H9 (cell line): ENCODE results near the gene ZNF213. TPM values are rescaled to one million over a fixed set of nuclear protein-coding genes. Genes with fewer than 3 reads are reported as not detected.

Experiments used
- DNase-seq: peaks from one replicate; pipeline ENCODE4 v3.0.0-alpha.2; 2017
- H2AFZ ChIP-seq: one replicate; pipeline ENCODE4 v1.6.1; 2013; ENCODE audit warnings: mild to moderate bottlenecking, low read length, control low read depth, moderate library complexity
- H2AK5ac ChIP-seq: 2 replicates; pipeline ENCODE4 v1.6.1; 2013; ENCODE audit warnings: low read length, control low read depth, mixed read lengths; ENCODE audit not compliant: insufficient read length
- H2BK120ac ChIP-seq: one replicate; pipeline ENCODE4 v1.6.1; 2013; ENCODE audit warnings: low read depth, mild to moderate bottlenecking, low read length, control low read depth, inconsistent platforms; ENCODE audit not compliant: poor library complexity, severe bottlenecking
- H2BK12ac ChIP-seq: 2 replicates; pipeline ENCODE4 v1.6.1; 2013; ENCODE audit warnings: low read length, control low read depth, mixed read lengths, low read depth; ENCODE audit not compliant: insufficient read length
- H2BK15ac ChIP-seq: 2 replicates; pipeline ENCODE4 v1.6.1; 2013; ENCODE audit warnings: low read depth, low read length, control low read depth
- H2BK20ac ChIP-seq: one replicate; pipeline ENCODE4 v1.6.1; 2013; ENCODE audit warnings: low read depth, mild to moderate bottlenecking, low read length, control low read depth, inconsistent platforms; ENCODE audit not compliant: poor library complexity, severe bottlenecking
- H2BK5ac ChIP-seq: 2 replicates; pipeline ENCODE4 v1.6.1; 2013; ENCODE audit warnings: low read length, control low read depth, mixed read lengths; ENCODE audit not compliant: insufficient read length
- H3K14ac ChIP-seq: 2 replicates; pipeline ENCODE4 v1.6.1; 2013; ENCODE audit warnings: low read length, control low read depth; ENCODE audit not compliant: insufficient read depth
- H3K18ac ChIP-seq: 2 replicates; pipeline ENCODE4 v1.6.1; 2013; ENCODE audit warnings: low read depth, mild to moderate bottlenecking, mixed read lengths, low read length, control low read depth; ENCODE audit not compliant: insufficient read length
- H3K23ac ChIP-seq: 2 replicates; pipeline ENCODE4 v1.6.1; 2013; ENCODE audit warnings: low read length, control low read depth, mixed read lengths, low read depth; ENCODE audit not compliant: insufficient read length
- H3K23me2 ChIP-seq: 2 replicates; pipeline ENCODE4 v1.6.1; 2013; ENCODE audit warnings: low read depth, mild to moderate bottlenecking, mixed read lengths, low read length, control low read depth; ENCODE audit not compliant: insufficient read length, poor library complexity, severe bottlenecking
- H3K27ac ChIP-seq: 2 replicates; pipeline ENCODE4 v1.5.1; 2013; ENCODE audit warnings: low read length, control low read depth, mixed read lengths, low read depth; ENCODE audit not compliant: insufficient read length
- H3K27me3 ChIP-seq: 2 replicates; pipeline ENCODE4 v1.6.1; 2013; ENCODE audit warnings: low read length, control low read depth, inconsistent platforms; ENCODE audit not compliant: insufficient read depth
- H3K4ac ChIP-seq: 2 replicates; pipeline ENCODE4 v1.6.1; 2013; ENCODE audit warnings: low read depth, mild to moderate bottlenecking, control low read depth, inconsistent platforms, low read length, moderate library complexity
- H3K4me1 ChIP-seq: 2 replicates; pipeline ENCODE4 v1.6.1; 2013; ENCODE audit warnings: low read length, control low read depth, inconsistent platforms; ENCODE audit not compliant: insufficient read depth
- H3K4me2 ChIP-seq: 2 replicates; pipeline ENCODE4 v1.6.1; 2013; ENCODE audit warnings: low read length, control low read depth, mixed read lengths; ENCODE audit not compliant: insufficient read length, insufficient read depth
- H3K56ac ChIP-seq: 2 replicates; pipeline ENCODE4 v1.6.1; 2013; ENCODE audit warnings: low read depth, mild to moderate bottlenecking, mixed read lengths, low read length, control low read depth; ENCODE audit not compliant: insufficient read length
- H3K79me1 ChIP-seq: 2 replicates; pipeline ENCODE4 v1.6.1; 2013; ENCODE audit warnings: low read depth, mild to moderate bottlenecking, moderate library complexity, low read length, control low read depth, inconsistent platforms; ENCODE audit not compliant: insufficient read depth, poor library complexity, severe bottlenecking
- H3K79me2 ChIP-seq: 2 replicates; pipeline ENCODE4 v1.6.1; 2013; ENCODE audit warnings: low read length, control low read depth, inconsistent platforms; ENCODE audit not compliant: insufficient read depth
- H3K9ac ChIP-seq: 2 replicates; pipeline ENCODE4 v1.6.1; 2013; ENCODE audit warnings: low read length, control low read depth, mixed read lengths; ENCODE audit not compliant: insufficient read length; ENCODE audit errors: extremely low read depth
- H3K9me3 ChIP-seq: one replicate; pipeline ENCODE4 v1.6.1; 2013; ENCODE audit warnings: low read depth, low read length, inconsistent platforms; ENCODE audit not compliant: control insufficient read depth
- H3T11ph ChIP-seq: one replicate; pipeline ENCODE4 v1.6.1; 2013; ENCODE audit warnings: mild to moderate bottlenecking, low read length, control low read depth, inconsistent platforms
- H4K20me1 ChIP-seq: one replicate; pipeline ENCODE4 v1.6.1; 2013; ENCODE audit not compliant: control insufficient read depth, insufficient read length, insufficient read depth
- H4K5ac ChIP-seq: 2 replicates; pipeline ENCODE4 v1.6.1; 2013; ENCODE audit warnings: low read depth, mild to moderate bottlenecking, mixed read lengths, low read length, control low read depth; ENCODE audit not compliant: insufficient read length
- H4K8ac ChIP-seq: replicated peaks from 2 replicates; pipeline ENCODE4 v1.6.1; 2013; ENCODE audit warnings: low read length, control low read depth, mixed read lengths, low read depth; ENCODE audit not compliant: insufficient read length
- H4K91ac ChIP-seq: 2 replicates; pipeline ENCODE4 v1.6.1; 2013; ENCODE audit warnings: low read depth, mild to moderate bottlenecking, moderate library complexity, mixed read lengths, low read length, control low read depth; ENCODE audit not compliant: insufficient read length
- H3K27ac Mint-ChIP-seq, 3 experiments: 2 replicates in 2 of 3; 3 replicates in 1 of 3; pipeline ENCODE4 v1.8.0; 2020 to 2021; ENCODE audit warnings: mixed read lengths in 3 of 3, mild to moderate bottlenecking in 1 of 3, moderate library complexity in 1 of 3
- H3K27me3 Mint-ChIP-seq: 2 replicates; pipeline ENCODE4 v1.8.0; 2021; ENCODE audit warnings: low read depth, mild to moderate bottlenecking, moderate library complexity, mixed read lengths
- H3K36me3 Mint-ChIP-seq, 3 experiments: 2 replicates in 2 of 3; 3 replicates in 1 of 3; pipeline ENCODE4 v1.8.0; 2020 to 2021; ENCODE audit warnings: low read depth in 3 of 3, mixed read lengths in 3 of 3; ENCODE audit not compliant: insufficient read depth in 1 of 3
- H3K4me1 Mint-ChIP-seq, 2 experiments: 2 replicates each; pipeline ENCODE4 v1.8.0; 2020; ENCODE audit warnings: mixed read lengths in 2 of 2
- H3K4me3 Mint-ChIP-seq, 2 experiments: 2 replicates in 1 of 2; 3 replicates in 1 of 2; pipeline ENCODE4 v1.8.0; 2020 to 2021; ENCODE audit warnings: mild to moderate bottlenecking in 2 of 2, mixed read lengths in 2 of 2, moderate library complexity in 1 of 2
- H3K9me3 Mint-ChIP-seq, 2 experiments: 2 replicates in 1 of 2; 3 replicates in 1 of 2; pipeline ENCODE4 v1.8.0; 2020; ENCODE audit warnings: mild to moderate bottlenecking in 2 of 2, mixed read lengths in 2 of 2, moderate library complexity in 1 of 2
- CTCF ChIP-seq: fragments of 200-600 bp; sonication (generic); conservative IDR thresholded peaks from 3 replicates; pipeline ENCODE4 v1.8.0; 2021; ENCODE audit warnings: antibody characterized with exemption, mild to moderate bottlenecking
- WGBS: extraction: QIAGEN DNeasy Blood & Tissue Kit; methylation state at CpG from one replicate; pipeline ENCODE4 v1.1.7; 2013; ENCODE audit warnings: missing lambda C conversion rate, low lambda C conversion rate, mixed read lengths; ENCODE audit not compliant: insufficient read length; ENCODE audit errors: extremely low coverage; 5-methylcytosine and 5-hydroxymethylcytosine counted together
- long read RNA-seq: library from polyadenylated mRNA; unstranded; transcript quantifications from one replicate; pipeline ENCODE4 v2.0.0, GENCODE V29; 2020
- total RNA-seq: library from RNA; stranded (reverse); gene quantifications from 2 replicates; pipeline ENCODE4 v1.2.1, GENCODE V29; 2021

The ZNF213 gene
- 6.2 and 6.4 TPM in 2 replicates for total RNA-seq
- long read RNA-seq, partial matches to known transcripts: 0 of 6 reads
- long read RNA-seq, other reads (novel, unspliced or antisense): 4 of 6 reads

- H3K27ac ChIP-seq: peak within 1 kb of the TSS; percentile 29
- H2BK15ac ChIP-seq: no peak within 1 kb of the TSS
- TF ChIP-seq CTCF: no peak
- H3K23me2 ChIP-seq: peaks cover 10% of the 10 kb centered on the region
- H3K36me3 Mint-ChIP-seq: peaks cover 4 to 17% (median 9%) of the 10 kb centered on the region in 3 experiments; a peak in 6 of 7 replicates
- H2AFZ ChIP-seq: peak within 1 kb of the TSS; percentile 59
- peak within 1 kb of the TSS; percentile 98 for H3K4me2 ChIP-seq
- H4K20me1 ChIP-seq: peaks cover 2% of the 10 kb centered on the region
- no peak within 1 kb of the TSS for H3K56ac ChIP-seq
- H3K27me3 Mint-ChIP-seq: no peaks in the 10 kb centered on the region; the same call in 1 of the 2 replicates
- H3K9me3 ChIP-seq: no peaks in the 10 kb centered on the region
- DNase-seq: peak; percentile 98
- peak within 1 kb of the TSS; percentile 99 for H3K18ac ChIP-seq
- H3K14ac ChIP-seq: peak within 1 kb of the TSS; percentile 99
- H2AK5ac ChIP-seq: no peak within 1 kb of the TSS
- peak within 1 kb of the TSS; percentile 100 for H3K9ac ChIP-seq
- no peak within 1 kb of the TSS for H3T11ph ChIP-seq
- no peaks in the 10 kb centered on the region for H3K9me3 Mint-ChIP-seq
- no peak within 1 kb of the TSS for H4K8ac ChIP-seq
- H4K91ac ChIP-seq: peak within 1 kb of the TSS; percentile 77
- no peaks in the 10 kb centered on the region for H3K27me3 ChIP-seq
- no peak within 1 kb of the TSS for H2BK12ac ChIP-seq
- peak within 1 kb of the TSS; percentile 97 to 99 for H3K4me3 Mint-ChIP-seq
- WGBS: no CpG with 5 or more reads among the region's 63 CpGs
- H3K4me1 ChIP-seq: no peaks in the 10 kb centered on the region; the same call in 1 of the 2 replicates
- no peak within 1 kb of the TSS for H4K5ac ChIP-seq
- peaks cover 8% of the 10 kb centered on the region for H3K79me2 ChIP-seq
- no peak within 1 kb of the TSS for H2BK20ac ChIP-seq
- peak within 1 kb of the TSS; percentile 77 for H2BK5ac ChIP-seq
- H3K79me1 ChIP-seq: peaks cover 2% of the 10 kb centered on the region
- H3K27ac Mint-ChIP-seq: peak within 1 kb of the TSS; percentile 99 to 100 (median 99)
- peaks cover 17 to 21% of the 10 kb centered on the region in 2 experiments for H3K4me1 Mint-ChIP-seq
- H3K4ac ChIP-seq: peak within 1 kb of the TSS; percentile 72; the same call in 1 of the 2 replicates
- H3K23ac ChIP-seq: no peak within 1 kb of the TSS
- H2BK120ac ChIP-seq: peak within 1 kb of the TSS; percentile 82
Measured at GRCh38 chr16:3134338-3135125, at the start of gene ZNF213. Gene ZNF213 (plus strand): TSS chr16:3135029. CDS start chr16:3137281, 2,252 bp downstream.
